NCI-H524 (cell line): ENCODE data around the gene TPRG1L.
A peak's percentile ranks its signal among the peaks of the same experiment; 100 is the strongest.

Experiments
- DNase-seq, 2 experiments: peaks; one replicate each; lab custom pipeline; 2025; lab: John Stamatoyannopoulos, UW

Gene TPRG1L

DNA sequence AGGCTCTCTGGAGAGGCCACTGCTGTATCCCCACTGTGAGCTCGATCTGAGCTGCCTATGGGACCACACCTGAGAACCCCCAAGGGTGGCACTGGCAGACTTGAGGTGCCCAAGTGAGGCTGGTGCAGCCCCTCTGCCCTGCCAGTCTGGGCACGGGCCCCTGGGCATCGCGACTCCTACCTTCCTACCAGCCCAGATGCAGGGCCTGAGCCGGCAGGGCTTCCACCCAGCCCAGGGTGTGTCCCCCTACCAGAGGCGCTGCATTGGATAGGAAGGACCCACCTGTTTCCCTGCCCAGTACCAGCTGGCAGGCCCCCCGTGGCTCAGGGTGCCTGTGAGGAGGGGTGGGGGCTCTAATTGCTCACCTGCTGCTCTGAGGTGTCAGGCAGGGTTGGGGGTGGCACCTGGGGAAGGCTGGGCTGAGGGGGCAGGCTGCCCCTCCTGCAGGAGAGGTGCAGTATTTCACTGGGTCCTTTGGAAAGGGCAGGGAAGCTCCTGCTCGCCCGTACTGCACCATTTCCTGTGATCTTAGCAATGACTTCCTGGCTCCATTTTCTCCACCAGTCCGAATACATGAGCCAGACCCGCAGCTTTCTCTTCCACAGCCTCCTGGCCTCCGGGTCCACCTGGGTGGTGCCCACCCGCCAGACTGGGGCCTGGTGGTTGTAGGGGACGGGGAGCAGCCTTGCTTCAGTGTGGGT, 39.3 kb downstream of the TPRG1L start:
- no peak for DNase-seq

DNA sequence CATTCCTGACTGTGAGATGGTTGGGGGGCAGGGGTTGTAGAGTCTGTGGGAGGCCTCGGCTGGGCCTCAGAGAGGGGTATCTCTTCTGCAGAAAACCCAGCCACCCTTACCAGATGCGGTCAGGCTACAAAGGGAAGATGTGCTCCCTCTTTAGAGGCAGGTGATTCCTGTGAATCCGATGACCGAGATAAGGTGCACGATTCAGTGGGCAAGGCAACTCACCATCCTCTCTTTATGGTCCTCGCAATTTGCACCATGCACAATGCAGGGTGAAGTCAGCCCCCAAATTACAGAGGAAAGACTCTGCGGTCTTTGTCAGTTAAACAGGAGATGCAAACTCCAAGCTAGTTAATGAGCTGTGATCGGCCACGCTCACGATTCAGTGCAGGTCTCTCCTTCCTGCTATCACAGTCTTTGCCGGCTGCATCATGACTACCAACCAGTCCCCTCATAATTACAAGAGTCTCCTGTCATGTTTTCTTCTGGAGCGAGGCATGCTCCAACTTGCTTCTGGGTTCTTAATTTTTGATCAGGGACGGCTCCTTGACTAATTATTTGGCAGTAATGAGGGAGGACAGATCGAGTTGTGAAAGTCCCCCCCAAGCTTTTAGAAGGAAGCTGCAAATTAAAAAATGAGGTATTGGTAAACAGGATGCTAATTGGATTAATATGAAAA, 40.0 kb downstream of the TPRG1L start:
- DNase-seq: no peak

DNA sequence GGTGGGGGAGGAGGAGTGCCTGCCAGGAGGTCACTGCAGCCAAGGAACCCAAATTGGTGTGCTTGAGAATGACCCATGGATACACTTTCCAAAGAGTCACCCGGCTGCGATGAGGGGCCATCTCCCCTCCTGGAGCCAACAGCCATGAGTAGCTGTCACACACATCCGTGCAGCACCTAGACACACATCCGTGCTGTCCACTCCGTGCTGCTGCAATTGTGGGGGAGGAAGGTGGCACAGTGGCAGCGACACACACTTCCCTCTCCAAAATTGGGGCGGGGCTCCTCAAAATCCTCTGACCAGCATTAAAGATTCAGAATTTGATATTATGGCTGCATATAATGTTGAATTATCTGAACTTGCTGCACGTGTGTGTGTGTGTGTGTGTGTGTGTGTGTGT, 43.3 kb downstream of the TPRG1L start:
- no peak for DNase-seq

DNA sequence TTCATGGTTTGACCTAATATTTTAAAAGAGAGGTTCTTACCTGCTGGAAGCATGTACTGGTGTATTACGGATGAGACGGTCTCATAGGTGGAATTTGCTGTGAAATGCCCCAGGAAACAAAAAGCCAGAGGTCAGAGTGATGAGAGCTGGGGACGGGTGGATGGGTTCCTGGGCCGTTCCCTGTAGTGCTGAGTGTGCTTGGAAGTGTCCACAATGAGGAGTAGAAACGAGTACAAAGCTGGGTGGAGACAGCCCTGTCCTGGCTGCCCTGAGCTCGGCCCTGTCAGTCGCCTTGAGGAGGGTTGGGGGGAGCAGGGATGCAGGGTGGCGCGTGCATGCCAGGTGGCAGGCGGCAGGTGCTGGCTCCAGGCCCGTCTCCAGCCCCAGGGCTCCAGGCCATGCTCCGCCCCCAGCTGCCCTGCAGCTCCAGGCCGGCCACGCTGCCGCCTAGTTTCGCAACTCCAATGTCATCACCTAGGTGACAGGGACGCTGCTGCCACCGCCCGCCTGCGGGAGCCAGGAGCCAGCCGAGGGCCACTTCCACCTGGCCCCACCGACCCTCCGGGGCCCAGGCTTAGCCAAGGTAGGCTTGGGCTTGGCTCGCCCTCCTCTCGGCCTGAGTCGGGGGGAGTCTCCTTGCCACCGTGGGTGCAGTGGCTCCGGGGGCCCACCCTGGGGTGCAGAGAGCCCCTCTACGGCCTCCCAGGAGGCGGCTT, 43.9 kb downstream of the TPRG1L start:
- DNase-seq: peak; percentile 57 to 79

DNA sequence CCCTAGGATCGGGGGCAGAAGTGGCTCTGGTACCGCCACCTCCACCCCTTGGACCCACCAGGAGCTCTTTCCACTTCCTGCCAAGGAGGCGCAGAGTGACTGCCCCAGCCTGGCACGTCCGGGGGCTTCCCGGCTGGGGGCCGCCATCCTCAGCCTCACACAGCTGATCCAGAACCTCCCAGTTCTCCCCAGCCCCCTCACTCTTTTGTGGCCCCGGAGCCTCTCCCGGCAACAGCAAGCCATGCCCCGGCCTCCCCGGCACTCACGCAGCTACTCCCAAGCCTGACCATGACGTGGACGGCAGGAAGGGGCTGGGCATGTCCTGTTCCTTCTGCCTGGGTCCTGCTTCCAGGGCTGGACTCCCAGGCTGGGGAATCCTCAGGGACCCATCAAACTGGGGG, 44.6 kb downstream of the TPRG1L start:
- DNase-seq: no peak

DNA sequence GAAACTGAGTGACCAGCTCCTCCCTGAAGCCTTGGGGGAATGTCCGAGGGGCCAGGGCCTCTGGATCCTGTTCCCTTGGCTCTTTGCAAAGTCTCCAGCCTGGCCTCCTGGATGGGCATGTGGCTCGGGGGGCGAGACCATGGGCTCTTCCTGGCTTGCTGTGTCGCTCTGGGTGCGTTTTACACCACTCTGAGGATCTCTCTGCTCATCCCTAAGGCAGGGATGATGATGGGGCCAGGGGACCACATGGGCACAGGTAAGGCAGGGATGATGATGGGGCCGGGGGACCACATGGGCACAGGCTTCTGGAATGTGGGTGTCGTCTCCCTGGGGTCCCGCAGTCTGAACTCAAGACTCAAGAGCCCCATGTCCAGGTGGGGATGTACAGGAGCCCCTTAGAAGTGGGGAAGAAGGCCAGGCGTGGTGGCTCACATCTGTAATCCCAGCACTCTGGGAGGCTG, 45.2 kb downstream of the TPRG1L start:
- DNase-seq: no peak

DNA sequence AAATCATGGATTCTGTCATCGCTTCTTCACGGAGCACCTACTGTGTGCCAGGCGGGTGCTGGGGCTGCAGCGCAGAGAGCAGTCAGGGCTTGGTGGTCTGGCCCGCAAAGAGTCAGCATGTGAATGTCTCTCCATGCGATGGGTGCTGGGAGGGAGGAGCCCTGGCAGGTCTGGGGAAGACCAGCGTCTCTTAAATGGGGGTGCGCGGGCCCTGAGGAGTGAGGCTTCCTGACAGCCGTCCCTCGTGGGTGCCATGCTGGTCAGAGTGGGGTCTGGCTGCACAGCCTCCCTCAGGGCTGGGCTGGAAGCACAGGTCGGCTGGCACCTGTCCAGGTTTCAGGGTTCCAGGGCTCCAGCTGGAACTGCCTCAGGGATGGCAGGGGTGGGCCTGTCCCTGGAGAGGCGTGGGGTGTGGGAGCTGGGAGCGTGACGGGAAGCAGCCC, 46.0 kb downstream of the TPRG1L start:
- no peak for DNase-seq

DNA sequence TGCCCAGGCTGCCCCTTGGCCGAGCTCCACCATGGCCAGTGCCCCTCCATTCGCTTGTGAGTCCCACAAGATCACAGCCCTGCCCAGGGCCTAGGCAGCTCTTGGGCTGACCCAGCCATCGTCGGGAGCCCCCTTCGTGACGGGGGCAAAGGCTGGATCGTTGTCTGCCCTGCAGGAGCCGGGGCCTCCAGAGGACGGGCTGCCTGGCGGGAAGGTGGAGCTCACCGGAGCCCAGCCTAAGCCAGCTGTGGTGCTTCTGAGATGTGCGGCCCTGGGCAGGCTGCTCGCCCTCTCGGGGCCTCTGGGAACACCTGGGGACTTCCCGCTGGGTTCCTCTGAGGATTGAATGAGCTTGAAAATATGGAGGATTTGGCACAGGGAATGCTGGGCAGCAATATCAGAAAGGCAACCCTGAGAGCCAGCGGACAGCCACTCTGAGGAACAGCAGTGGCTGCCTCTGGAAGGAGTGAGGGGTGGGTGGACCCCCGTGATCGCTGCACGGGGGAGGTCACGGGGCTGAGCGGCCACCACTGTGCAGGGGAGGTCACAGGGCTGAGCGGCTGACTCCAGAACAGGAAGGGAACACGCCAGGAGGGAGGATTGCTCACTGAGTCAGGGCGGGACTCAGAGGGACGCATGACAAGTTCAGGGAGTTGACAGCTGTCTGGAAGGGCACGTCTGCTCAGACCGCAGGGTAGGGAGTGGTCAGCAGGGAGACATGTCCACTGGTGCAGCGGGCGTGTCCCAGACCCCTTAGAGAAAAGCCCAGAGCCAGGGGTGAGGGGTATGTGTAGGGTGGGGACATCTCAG, 46.8 kb downstream of the TPRG1L start:
- no peak for DNase-seq

DNA sequence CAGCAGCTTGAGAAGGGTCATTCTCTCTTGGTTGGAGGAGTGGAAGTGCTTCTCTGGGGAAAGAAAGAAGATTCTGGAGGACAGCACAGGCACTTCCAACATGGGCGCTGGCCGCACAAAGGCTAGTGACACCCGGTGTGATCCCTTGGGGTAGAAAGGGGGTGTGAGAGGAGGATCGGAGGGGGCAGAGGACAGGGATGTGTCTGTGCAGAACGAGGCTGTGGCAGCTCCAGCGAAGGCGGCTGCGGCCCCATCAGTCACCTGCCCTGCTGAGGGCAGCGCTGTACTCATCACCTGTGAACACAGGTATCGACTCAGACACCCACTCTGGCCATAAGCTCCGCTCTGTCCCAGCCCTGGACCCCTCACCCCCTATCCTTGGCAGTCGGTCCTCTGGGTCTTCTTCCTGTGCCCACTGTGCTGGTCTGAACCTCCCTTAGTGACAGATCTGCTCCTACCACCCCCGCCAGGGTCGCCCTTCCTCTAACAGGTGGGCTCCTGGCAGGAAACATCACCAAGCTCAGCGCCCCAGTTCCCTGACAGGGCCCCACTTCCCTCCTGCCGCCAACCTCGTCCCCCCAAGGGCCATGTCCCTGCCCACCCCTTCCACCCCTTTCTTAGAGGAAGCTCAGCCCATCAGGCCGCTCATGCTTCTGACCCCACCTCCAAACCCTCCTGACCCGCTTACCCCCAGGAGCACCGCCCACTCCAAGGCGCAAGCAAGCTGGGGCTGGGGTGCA, 47.6 kb downstream of the TPRG1L start:
- DNase-seq: no peak

DNA sequence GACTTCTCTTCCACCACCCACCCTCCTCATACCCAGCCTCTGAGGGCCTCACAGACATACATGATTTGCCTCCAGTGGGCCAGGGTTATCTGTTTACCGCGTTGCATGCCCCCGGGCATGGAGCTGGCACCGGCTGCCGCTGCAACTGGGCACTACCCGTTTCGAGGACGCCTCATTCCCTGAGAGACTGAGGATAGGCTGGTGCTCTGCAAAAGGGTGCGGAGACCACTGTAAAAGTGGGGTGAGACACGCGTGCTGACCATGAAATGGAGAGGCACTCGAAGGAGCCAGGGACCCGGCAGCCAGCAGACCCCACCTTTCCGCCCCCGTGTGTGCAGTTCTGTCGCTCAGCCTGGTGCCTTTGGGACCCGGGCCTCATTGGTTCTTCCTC, 48.2 kb downstream of the TPRG1L start:
- no peak for DNase-seq

DNA sequence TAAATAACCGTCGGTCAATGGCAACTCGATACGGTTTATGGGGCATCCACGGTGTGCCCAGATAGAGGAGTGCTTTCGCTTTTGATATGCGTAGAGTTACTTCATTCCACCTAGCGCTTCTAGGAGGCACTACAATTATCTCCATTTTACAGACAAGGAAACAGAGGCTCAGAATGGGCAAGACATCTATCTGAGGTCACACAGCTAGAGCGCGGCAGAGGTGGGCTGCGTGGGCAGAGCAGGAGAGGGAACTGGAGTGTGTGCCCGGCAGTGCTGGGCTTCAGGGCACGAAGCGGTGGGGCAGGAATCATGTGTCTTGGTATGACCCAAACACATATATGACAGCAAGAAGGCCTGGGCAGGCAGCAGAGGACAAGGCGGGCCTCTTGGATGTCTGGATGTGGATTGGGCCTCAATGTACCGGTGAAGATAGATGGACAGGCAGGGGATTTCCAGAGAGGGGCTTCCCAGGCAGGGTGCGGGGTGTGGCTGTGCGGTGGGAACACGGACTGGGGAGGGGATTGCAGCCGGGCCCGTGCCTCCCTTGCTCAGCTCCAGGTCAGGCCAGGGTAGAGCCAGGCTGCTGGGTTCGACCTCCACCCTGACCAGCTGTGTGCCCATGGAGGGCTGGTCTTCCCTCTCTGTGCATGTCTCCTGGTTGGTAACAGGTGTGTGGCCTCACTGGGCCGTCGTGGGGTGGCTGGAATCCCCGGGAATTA, 48.7 kb downstream of the TPRG1L start:
- no peak for DNase-seq

DNA sequence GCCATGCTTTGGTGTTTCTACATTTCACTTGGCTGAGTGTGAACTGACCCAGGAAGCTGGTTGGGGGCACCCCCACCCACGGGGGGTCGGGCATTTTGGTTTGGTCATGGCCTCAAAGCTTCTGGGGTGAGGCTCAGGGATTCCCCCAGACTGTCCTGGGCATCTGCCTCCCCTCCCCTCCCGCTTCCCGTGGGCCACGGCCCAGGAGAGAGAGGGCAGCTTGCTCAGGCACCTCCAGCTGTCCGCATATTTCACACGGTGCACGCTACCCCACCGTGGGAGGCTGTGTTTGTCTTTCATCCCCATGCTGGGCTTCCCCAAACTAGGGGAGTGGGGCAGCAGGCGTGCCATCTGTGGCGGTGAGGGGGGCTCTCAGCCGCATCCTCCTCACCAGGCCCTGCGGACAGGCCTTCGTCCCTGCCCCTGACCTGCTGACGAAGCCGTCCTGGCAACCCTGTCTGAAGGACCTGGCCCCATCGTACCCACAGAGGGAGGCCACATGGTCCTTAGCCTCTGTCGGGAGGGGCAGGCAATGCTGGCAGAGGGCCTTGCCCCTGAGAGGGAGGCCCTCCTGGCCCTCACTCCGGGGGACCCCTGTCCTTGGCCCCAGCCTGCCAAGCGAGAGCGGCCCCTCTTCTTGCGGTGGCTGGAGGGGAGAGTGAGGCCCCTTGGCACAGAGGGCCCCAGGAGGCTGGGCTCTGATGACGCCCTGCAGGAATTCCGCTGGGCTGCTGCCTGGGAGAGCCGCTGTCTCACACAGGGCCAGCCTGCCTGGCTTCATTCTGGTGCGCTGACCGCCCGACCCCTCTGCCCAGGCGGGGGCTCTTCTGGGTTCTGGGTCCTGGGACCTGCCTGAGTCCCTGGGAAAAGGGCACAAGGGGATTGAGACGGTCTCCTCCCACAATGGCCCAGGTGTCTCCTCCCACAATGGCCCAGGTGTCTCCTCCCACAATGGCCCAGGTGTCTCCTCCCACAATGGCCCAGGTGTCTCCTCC, 49.6 kb downstream of the TPRG1L start:
- DNase-seq: peak; percentile 51 to 70

DNA sequence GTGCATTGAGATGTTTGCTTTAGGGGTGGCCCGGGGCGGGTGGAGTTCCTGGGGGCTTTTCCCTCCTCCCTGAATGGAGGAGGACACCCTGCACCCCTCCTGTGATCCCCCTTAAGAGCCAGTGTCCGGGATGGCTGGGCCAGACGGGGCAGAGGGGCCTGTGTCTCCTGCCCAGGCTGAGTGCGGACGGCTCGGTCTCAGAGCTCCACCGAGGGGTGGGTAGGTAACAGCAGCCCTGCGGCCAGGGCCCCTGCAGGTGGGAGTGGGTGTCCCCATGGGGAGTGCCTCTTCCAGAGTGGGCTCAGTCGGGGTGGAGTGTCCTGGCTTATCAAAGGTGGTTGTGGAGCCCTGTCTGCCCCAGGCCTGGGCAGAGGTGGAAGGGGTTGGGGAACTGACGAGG, 50.6 kb downstream of the TPRG1L start:
- no peak for DNase-seq

DNA sequence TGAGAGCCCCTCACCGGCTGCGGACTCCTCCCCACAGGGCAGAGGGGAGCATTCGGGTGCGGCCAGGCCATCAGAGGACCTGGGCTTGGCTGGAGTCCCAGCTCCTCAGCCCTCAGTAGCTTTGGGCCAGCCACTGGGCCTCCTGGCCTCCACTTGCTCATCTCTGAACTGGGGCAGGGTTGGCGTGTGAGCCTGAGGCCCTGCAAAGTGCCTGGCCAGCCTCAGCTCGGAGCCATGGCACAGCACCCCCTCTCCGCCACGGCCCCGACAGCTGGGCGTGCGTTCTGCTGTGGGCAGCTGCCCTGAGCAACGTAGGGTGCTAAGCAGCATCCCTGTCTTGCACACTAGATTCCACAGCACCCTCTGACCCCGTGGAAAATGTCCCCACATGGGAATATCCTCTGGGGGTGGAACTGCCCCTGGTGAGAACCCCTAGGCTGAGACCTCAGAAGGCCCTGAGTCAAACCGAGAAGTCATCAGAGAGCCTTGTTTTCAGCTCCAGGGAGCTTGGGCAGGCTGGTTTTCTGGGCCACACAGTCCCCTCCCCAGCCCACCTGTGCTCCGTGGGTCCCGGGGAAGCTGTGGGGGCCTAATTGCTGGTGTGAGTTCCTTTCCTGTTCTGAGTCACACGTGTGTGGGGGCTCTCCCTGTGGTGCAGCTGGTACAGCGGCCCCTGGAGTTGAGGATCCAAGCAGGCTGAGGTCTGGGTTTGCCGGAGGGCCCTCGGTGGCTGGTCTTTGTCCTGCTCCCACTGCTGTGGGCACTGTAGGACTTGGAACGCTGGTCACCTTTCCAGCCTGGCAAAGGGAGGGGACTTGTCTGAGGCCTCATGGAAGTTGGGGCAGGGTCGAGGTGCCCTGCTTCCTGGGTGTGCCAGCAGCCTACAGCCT, 52.0 kb downstream of the TPRG1L start:
- DNase-seq: no peak

DNA sequence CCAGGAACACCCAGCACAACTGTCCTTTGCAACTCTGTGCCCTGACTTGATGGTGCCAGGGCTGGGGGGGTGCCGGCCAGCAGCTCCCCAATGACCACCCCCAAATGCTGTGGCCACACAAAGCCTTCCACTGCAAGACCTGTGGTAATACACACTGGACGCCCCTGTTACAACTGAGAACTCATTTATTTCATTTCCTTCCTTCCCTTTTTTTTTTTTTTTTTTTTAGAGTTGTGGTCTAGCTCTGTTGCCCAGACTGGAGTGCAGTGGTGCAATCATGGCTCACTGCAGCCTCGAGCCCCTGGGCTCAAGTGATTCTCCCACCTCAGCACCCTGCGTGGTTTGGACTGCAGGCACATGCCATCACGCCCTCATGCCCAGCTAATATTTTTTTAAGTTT, 52.7 kb downstream of the TPRG1L start:
- no peak for DNase-seq

DNA sequence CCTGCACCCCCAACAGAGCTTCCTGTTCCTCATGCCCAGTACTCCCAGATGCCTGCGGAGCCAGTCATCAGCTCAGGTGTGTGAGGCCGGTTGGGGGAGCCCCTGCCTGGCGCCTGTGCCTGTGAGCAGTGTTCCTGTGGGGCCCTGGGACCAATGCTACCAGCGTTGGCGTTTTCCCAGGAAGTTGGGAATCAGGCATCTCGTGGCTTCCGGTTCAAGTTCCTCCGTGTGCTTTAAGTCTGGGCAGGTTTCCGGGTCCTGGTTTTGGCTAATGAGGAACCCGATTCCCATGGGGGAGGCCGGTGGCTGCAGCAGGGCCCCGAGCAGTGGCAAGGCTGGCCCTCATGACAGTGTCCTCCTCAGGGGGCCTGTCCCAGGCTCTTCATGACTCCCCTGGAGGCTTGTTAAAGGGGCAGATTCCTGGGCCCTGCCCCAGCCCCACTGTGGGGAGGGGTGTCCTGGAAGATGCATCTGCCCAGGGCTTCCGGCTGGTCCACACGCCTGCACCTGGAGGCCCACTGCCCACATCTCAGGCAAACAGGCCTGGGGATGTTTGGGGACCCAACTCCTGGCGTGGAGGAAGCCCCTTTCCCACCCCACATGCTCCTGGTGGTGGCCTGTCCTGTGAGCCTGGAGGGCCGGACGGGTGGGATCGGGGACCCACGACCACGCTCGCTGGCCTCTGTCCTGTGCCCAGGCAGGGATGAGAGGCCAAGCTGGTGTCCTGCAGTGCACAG, 53.7 kb downstream of the TPRG1L start:
- DNase-seq: no peak

DNA sequence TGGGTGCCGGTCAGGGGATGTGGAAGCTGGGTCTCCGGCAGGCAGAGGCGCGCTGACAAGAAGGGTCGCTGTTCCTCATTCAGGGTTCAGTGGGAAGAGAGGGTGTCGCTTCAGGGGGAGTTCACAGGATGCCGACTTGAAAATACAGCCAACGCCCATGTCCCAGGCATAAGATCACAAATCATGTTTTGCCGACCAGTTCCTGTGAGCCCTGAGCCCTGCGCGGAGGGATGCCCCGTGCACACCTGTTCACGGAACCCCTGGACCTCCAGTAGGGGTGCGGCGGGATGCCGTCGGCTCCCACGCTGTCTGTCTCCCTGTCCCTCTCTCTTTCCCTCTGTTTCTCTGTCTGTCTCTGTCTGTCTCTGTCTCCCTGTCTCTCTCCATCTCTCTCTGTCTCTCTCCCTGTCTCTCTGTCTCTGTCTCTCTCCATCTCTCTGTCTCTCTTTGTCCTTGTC, 54.3 kb downstream of the TPRG1L start:
- DNase-seq: no peak
